Frontal cortex (tissue), 4 donors: ENCODE measurements around the gene IGF2BP3. TPM values are rescaled to one million over a fixed set of nuclear protein-coding genes. Genes with fewer than 3 reads are reported as not detected.
"Not testable (repeated sequence)": the region's sequence is repeated elsewhere in the genome, so short reads cannot be mapped to it uniquely, and the experiment has no call there.

Experiments
- DNase-seq, 2 donors: peaks; one replicate each; pipeline ENCODE4 v3.0.0; 2012; ENCODE audit warnings: low spot score in 2 of 2
- FAIRE-seq: peaks from 2 replicates; lab custom pipeline; 2012; peaks lifted over from hg19 to GRCh38; lab: Jason Lieb, UNC
- total RNA-seq: library from RNA; depleted of rRNA; stranded (reverse); fragments of >200 nt; gene quantifications from one replicate; pipeline ENCODE4 v1.2.3, GENCODE V29; 2014
- donor health status: control.
- donor health status: control.
- donor health status: control.

Gene IGF2BP3
- total RNA-seq, 1 donor from 2014 or later: 81.5 TPM

DNA sequence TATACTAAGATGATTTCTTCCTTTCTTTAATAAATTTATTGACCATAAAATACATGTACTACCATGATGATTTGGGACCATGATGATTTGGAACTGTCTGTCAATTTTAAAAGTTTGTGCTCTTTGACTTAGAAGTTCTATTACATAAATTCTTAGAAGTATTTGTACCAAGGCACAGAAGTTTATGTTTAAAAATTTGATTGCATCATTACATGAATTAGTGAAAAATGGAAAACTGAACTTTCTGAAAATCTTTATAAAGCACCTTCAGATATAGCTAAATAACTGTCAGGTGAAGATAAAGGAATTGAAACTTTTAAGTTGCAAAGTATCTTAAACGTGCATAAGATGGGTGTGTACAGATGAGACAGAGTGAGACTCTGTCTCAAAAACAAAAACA lies 139.2 kb downstream of the IGF2BP3 start:
- DNase-seq: no peak
- no peak for FAIRE-seq

DNA sequence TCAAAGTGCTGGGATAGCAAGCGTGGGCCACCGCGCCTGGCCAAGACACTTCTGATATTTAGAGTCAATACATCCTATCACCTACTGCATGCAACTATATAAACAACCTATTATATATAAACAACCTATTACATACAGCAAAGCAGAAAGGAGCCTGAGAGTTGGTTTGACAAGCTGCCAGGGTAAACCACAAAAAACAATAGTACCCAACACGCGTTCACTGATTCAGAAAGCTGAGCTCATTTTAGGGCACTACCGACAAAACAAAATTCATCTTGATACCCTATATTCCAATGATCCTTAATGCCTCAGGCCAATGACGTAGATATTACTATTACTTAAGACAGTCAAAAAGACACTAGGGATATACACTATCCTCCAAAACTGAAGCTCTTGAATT lies 154.9 kb downstream of the IGF2BP3 start:
- DNase-seq (no peak), FAIRE-seq (no peak)

DNA sequence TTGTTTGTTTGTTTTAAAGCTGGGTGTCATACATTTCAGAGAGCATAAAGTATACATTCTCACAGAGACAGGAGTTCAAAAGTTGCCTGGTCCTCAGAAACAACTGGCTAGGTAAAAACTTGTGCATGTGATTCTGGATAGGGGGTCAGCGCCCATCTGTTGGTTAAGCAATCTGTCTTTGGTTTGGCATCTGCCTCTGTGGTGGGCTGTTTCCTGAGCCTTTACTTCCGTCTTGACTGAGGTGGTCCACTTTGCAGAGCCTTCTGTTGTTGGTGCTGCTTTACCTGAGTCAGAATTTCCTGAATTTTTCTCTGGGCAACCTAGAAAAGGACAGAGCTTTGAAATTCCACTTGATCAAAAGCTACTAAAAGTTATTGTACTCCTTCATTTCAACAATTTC lies 158.2 kb downstream of the IGF2BP3 start:
- DNase-seq, FAIRE-seq: not testable (repeated sequence)

DNA sequence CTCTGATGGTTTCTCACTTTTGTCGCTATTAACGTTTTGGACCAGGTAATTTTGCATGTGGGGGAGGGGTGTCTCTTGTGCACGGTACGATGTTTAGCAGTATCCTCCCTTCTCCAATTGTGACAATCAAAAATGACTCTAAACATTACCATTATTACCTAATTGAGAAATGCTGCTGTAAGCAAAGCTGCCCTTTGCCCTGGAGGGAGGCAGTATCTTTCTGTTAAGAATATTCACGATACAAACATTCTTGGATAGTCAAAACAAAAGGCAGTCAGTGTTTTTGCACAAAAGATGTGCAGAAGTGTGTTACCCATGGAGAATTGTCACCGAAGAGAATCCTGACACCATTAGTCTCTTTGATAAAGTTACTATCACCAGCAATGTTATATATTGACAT lies 161.5 kb downstream of the IGF2BP3 start:
- DNase-seq (no peak), FAIRE-seq (no peak)

DNA sequence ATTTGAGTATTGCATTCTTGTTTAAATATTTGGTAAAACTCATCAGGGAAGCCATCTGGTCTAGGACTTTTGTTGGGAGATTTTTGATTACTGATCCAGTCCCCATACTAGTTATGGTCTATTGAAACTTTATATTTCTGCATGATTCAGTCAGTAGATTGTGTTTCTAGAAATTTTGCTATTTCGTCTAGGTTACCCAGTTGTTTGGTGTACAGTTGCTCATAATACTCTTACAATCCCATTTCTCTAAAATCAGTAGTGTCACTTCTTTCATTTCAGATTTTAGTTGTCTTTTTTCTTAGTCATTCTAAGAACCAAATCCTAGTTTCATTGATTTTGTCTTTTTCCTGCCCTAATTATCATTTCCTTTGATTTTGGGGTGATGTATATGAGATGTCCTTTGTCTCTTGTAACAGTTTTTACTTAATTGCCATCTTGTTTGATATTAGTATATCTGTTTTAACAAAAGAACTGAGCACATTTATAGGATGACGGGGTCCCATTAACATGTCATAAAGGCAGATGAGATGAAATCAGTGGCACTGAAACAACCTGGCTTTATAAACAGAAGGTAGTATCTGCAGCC lies 163.3 kb downstream of the IGF2BP3 start:
- FAIRE-seq (no peak), DNase-seq (no peak)

DNA sequence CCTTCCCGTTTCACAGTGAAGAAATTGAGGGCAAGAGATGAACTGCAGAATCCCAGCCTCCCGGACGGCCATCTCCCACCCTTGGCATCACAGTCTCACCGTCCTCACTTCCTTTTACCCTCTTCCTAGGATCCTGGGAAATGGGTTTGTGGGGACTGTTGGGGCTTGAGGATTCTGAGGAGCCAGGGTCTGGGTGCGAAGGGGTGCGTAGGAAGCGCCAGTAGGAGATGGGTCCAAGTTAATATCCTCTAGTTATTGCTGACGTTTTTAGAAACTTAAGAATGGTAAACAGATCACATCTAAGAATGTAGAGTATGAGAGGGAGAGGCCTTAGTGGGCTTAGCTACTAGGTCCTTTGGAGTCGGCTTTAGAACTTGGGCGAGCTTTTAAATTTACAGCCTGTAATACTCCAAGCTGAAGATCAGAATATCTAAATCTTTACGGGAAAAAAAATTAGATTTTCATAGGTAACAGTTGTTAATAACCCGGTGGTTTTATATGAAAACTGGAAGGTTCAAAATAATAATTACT lies 170.5 kb downstream of the IGF2BP3 start:
- no peak for FAIRE-seq
- no peak for DNase-seq

DNA sequence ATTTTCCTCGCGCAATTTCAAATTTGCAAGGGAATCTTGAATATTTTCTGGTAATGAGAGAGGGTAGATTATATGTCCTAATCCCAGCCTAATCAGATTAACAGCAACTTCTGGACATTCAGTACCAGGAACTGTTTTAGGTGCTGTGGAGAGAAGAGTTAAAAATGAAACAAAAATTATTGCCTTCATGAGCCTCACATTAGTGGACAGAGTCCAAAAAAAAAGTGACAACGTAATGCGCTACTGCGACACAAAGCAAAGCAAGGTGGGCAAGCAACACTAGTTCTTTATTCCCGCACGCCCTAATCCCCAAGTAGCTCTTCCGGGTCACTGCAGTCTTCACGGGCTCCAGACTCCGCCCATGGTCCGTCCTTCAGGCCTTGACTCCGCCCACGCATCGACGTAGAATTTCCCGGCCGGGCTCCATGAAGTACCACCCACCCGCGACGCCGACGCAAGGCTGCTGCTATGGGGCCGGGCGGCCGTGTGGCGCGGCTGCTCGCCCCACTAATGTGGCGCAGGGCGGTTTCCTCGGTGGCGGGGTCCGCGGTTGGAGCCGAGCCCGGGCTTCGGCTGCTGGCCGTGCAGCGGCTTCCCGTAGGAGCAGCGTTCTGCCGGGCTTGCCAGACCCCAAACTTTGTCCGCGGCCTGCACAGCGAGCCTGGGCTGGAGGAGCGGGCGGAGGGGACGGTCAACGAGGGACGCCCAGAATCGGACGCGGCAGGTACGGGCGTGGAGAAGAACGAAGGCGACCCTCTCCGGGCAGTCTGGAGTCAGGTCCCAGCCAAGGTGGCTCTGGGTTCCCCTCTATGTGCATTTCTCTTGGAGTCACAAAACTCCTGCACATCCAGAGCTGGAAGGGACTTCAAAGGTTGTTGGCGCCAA lies 171.2 kb downstream of the IGF2BP3 start, which contains the start of gene MALSU1:
TSS of gene MALSU1 (plus strand) at position 455 of the 885 bp plus-strand sequence. CDS start at position 469, 14 bp downstream.
- peak; percentile 91 to 94 for DNase-seq
- no peak for FAIRE-seq

DNA sequence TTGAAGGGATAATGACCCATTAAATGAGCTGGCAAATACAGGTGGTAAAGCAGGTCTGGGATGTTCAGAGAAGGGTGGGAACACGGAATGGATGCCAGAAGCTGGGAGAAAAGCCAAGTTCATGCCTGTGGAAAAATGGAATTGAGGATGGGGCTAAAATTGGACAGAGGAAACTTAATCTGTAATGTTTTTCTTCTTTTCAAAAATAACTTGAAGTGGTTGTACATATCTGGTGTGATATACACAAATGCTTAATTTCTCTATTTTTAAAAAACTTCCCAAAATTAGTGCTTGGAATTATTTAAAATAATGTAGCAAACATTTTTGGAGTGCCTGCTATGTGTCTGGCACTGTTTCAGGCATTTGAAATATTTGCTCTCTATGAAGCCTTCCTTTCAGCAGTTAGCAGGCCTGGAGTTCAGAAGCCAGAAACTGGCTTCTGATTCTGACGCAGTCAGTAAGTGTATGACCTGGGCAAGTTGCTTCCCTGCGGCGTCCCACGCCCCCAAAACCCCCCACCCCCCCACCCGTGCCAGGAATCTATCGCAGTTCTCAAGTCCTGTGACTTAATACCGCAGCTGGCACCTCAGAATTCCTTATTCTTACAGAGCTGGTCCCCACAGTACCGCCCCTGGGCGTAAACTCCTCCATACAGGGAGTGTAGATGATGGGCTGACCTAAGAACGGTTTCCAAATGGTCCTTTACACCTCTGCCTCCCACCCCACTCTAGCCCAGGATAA lies 172.0 kb downstream of the IGF2BP3 start:
- DNase-seq: no peak
- no peak for FAIRE-seq

DNA sequence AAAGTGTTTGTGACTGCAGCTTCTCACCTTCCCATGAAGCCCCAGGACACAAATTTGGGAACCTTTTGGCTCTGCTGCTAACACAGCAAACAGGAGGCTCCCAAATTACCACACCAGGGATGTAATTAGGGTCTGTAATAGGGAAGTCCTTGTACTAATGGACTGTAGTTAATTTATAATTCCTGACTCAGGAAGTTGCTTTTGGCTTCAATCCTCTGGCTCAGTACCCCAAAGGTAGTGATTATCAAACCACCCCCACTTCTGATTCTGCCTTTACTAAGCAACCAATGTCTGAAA lies 174.9 kb downstream of the IGF2BP3 start:
- DNase-seq (no peak), FAIRE-seq (no peak)

DNA sequence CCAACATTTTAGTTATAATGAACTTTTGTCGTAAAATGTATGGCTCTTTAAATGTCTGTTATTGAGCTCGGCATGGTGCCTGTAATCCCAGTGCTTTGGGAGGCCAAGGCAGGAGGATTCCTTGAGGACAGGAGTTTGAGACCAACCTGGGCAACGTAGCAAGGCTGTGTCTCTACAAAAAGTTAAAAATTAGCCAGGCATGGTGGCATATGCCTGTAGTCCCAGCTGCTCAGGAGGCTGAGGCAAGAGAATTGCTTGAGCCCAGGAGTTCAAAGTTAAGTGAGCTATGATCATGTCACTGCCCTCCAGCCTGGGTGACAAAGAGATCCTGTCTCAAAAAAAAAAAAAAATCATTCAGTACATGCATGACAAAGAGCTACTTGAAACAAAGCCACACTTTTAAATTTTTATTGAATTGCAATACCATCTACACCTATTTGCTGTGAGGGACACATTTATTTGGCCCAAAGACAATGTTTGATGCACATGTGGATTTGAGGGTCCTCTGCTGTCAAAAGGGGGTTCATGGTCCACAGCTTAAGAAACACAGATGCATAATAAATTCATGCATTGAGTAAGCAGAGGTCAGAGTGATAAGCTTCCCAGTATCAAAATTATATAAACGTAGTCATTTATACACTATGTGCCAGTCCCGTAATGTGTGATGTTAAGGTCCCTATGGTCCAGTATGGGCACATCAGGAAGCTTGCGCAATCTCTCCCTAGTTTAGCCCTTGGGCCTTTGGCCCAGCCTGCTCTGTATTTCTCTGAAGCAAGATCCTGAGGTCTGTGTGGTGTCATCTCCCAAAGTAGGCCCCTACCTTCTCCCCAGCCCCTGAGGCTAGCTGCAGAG lies 175.5 kb downstream of the IGF2BP3 start:
- DNase-seq (no peak), FAIRE-seq (no peak)

DNA sequence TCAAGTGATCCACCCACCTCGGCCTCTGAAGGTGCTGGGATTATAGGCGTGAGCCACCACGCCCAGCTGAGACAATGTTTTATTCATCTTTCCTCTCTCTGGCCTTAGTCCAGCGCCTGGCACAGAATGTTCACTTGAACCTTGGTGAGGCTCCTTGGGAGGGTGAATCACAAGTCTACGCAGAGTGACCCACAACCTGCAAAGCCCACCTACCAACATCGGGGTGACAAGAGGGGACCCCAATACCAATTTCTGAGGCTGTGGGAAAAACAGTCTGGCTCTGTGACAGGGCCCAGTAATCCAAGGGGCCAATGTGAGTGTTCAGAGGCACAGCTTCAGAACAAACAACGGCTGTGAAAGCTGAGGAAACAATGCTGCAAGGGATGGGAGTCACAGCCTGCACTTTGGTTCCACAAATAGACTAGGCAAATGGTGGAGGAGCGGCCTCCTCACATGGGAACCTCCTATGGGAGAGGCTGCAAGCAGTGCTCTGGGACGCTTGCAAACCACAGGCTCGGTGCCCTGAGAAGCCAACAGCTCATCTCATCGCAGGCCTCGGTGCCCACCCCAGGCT lies 176.7 kb downstream of the IGF2BP3 start:
- FAIRE-seq: no peak
- no peak for DNase-seq

DNA sequence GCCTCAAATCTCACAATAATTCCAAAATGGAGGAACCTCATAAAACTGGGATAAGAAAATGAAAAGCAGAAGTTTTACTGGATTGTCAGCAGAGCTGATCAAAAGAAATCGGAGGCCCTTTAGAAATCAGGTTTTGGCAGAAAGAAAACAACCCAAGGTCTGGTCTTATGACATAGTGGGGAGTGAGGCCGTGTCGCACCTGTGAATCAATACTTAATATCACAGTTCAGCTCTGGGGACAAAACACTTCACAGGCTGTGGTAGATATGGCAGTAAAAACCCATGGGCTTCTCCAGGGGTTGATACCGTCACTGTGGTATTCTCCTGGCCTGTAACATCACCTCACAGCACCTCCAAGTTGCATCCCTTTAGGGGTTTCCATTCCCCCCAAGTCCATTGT lies 177.7 kb downstream of the IGF2BP3 start:
- DNase-seq (no peak), FAIRE-seq (no peak)

DNA sequence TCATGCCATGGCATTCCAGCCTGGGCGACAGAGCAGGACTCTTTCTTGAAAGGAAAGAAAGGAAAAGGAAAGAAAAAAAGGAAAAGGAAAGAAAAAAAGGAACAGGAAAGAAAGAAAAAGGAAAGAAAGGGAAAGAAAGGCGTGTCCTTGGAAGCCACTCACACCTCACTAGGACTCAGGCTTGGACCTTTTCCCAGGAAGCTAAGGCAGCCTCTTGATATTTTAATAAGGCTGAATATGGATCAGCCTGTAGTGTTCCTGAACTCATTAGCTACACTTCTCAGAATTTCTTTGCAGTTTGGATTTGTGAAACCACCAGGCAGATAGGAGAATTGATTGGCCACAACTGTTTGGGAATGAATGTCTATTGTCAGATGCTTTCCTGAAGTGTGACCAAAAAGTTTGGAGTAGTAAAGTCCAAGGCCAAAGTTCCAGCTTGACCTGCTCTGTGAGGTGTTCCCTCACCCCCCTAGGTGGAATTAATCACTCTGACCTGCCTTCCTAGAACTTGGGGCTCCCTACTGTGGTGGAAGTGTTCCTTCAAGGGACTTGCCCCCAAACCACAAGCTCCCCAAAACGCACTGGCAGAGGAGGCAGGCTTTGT lies 178.2 kb downstream of the IGF2BP3 start:
- no peak for FAIRE-seq
- no peak for DNase-seq

DNA sequence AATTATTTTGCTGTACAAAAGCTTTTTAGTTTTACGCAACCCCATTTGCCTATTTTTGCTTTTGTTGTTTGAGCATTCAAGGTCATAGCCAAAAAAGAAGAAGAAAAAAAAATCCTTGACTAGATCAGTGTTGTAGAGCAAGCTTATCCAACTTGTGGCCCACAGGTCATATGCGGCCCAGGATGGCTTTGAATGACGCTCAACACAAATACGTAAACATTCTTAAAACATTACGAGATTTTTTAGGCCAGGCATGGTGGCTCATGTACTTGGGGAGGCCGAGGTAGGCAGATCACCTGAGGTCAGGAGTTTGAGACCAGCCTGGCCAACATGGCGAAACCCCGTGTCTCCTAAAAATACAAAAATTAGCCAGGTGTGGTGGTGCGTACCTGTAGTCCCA lies 179.3 kb downstream of the IGF2BP3 start:
- no peak for DNase-seq
- no peak for FAIRE-seq

DNA sequence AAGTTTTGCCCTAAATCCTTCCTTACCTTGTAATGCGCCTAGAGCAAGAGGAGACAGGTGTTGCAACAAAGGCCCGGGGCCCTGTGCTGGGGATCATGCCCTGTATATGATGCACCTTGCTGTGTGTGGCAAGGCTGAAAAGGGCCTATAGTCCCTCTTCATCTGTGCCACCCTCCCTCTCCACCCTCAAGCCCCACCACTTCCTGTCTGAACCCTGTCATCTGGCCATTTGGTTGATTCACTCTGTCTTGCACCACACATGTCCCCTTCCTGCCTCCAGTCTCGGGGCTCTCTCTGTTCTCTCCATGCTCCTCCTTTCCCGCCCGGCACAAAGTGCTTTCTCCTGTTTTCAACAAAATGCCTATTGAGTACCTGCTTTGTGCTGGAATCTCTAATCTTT lies 182.7 kb downstream of the IGF2BP3 start:
- DNase-seq: no peak
- FAIRE-seq: no peak

DNA sequence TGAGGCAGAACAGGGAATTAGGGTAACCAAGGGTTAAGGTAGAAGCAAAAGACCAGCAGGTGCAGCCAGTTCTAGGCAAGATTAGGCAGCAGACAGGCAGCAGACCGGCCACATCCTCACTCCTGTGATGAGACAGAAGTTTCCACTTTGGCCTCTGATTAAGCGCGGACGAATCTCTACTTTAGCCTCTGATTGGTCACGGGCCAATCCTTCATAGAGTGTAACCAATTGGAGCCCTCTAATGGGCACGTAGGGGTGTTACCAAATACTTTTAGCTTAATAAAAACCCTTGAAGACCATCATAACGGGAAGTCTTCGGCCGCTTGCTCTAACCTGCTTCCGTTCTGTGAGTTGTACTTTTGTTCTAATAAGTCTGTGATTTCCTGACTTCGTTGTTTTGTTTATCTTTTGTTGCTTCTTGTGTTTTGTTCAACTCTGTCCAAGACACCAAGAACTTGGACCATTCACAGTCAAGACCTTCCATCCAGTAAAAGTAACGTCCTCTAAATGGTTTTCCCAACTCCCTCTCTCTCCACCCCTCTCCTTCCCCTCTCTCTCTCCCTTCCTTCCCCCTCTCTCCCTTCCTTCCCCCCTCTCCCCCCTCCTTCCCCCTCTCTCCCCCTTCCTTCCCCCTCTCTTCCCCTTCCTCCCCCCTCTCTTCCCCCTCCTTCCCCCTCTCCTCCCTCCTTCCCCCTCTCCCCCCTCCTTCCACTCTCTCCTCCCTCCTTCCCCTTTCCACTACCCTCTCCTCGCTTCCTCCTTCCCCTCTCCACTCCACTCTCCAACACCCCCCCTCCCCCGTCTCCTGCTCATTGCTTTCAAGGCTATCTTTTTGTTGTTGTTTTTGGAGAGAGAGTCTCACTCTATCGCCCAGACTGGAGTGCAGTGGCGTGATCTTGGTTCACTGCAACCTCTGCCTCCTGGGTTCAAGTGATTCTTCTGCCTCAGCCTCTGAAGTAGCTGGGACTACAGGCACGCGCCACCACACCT lies 184.3 kb downstream of the IGF2BP3 start:
- no peak for DNase-seq
- FAIRE-seq: no peak

DNA sequence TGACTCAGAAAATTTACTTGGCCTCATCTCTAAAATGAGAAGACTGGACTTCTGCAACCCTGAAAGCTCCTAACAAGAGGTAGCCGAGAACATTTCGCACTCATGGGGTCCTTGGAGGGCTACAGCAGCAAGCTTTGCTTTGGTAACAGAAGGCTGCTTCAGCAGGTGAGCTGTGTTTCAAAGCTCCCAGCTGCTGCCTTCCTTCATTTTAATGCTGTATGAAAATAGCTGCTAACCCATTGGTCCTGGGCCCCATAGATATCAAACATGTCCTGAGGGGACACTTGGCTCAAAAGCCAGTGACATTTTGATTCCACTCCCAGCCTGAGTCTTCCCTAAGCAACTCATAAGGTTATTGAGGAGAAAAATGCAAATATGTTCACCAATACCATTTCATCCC lies 185.4 kb downstream of the IGF2BP3 start:
- FAIRE-seq: no peak

DNA sequence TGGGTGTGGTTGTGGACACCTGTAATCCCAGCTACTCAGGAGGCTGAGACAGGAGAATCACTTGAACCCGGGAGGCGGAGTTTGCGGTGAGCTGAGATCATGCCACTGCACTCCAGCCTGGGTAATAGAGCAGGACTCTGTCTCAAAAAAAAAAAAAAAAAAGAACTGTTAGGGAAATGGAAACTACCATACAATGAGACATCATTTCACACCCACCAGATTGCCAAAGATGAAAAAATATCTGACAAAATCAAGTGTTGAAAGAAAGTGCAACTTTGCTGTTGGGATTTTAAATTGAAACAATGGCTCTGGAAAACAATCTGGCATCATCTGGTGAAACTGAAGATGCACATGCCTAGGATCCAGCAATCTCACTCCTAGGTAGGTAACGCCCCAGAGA lies 187.2 kb downstream of the IGF2BP3 start:
- FAIRE-seq: no peak

More for the DNA sequence above, 185.4 kb downstream of the IGF2BP3 start:
- no peak for DNase-seq

More for the DNA sequence above, 187.2 kb downstream of the IGF2BP3 start:
- no peak for DNase-seq
